GM18858 (cell line): Measurements from ENCODE around the gene PNMA6E.

Experiments
- ATAC-seq: cut with Tn5 transposase; IDR thresholded peaks from one replicate; pipeline ENCODE4 v1.9.1; 2021; ENCODE audit not compliant: unreplicated experiment

Gene PNMA6E

DNA sequence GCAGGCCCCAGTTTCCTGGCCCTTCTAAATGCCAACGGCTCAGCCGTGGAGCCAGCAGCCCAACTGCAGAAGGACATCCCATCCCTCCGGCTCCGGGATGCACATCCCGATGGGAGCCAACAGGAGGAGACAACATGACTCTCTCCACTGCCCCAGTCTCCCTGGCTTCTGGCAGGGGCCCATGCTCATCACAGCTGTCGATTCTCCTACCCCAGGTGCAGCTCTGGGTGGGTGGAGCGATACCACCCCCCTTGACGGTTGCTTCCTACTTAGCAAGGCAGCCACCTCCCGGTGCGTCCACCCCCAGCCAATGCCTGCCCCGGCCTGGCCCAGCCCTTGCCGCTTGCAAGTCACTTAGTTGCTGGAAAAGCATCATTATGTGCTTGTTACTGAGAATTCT lies 47.7 kb downstream of the PNMA6E start:
- ATAC-seq, result no peak

- ATAC-seq, result no peak
Measured at GRCh38 chrX:153352858-153353257, 48.3 kb downstream of the PNMA6E start.

GRCh38 chrX:153351981-153352380 lies 49.2 kb downstream of the PNMA6E start:
- no peak for ATAC-seq

- ATAC-seq, result no peak
Measured at GRCh38 chrX:153349952-153350351, 51.2 kb downstream of the PNMA6E start.

DNA sequence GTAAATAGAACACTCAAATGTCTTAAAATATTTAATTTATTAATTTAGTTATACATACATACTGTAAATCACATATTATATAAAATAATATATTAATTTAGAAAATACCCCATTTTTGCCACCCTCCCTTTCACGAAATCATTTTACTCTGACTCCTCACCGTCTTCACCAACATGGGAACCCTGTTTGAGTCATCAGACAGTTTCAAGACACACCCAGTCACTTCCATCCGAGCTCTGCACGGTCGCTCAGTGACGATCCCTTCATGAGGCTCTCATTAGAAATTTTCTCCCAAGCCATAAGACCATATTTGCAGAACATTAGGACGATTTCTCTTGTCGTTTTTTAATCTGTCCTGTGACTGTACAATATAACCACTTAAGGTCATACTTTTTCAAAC lies 52.7 kb downstream of the PNMA6E start:
- ATAC-seq, result no peak

DNA sequence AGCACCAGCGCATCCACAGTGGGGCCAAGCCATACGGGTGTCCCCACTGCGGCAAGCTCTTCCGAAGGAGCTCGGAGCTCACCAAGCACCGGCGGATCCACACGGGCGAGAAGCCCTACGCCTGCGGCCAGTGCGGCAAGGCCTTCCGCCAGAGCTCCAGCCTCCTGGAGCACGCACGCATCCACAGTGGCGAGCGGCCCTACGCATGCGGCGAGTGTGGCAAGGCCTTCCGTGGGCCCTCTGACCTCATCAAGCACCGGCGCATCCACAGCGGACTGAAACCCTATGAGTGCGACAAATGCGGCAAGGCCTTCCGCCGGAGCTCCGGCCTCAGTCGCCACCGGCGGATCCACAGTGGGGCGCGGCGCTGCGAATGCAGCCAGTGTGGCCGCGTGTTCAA lies 53.6 kb downstream of the PNMA6E start:
- ATAC-seq, result no peak
